Prostate gland (tissue), 2 donors: ENCODE measurements around the gene PTTG1.

ENCODE experiments used
- POLR2A ChIP-seq: fragments of 450-650 bp; IDR thresholded peaks from one replicate; pipeline ENCODE4 v1.6.1; 2016; ENCODE audit warnings: antibody characterized with exemption, mild to moderate bottlenecking
- POLR2AphosphoS5 ChIP-seq: sonication (generic); formaldehyde crosslinking; IDR thresholded peaks from one replicate; pipeline ENCODE4 v1.6.1; 2017; ENCODE audit warnings: antibody characterized with exemption
- TF ChIP-seq, protein P1 (sequence below), 4 experiments: fragments of 200-600 bp in 2 of 4; fragments of 450-650 bp in 2 of 4; sonication (generic) in 2 of 4; IDR thresholded peaks; 1 replicate in 3 of 4; 2 replicates in 1 of 4; pipeline ENCODE4 v1.5.1; 2016 to 2019; ENCODE audit warnings: antibody characterized with exemption in 4 of 4, mild to moderate bottlenecking in 2 of 4, moderate library complexity in 2 of 4

DNA sequence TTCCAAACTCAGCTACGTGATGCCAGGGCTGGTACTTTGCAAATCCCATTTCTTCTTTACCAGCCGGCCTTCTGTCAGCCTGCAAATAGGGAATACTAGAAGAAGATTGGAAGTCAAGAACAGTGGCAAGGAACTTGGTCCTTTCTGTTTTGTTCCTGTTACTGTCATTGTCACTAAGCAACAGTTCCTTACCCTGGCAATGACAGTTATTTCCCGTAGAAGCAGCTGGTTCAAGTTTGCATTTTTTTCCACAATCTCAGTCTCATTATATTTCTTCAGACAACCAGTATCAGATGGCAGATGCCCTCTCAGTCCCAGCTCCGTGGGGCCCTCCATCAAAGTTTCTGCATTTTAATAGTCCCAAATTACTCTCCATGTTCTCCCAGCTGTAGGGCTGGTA lies 42.1 kb upstream of the PTTG1 start:
- TF ChIP-seq, protein P1, sequence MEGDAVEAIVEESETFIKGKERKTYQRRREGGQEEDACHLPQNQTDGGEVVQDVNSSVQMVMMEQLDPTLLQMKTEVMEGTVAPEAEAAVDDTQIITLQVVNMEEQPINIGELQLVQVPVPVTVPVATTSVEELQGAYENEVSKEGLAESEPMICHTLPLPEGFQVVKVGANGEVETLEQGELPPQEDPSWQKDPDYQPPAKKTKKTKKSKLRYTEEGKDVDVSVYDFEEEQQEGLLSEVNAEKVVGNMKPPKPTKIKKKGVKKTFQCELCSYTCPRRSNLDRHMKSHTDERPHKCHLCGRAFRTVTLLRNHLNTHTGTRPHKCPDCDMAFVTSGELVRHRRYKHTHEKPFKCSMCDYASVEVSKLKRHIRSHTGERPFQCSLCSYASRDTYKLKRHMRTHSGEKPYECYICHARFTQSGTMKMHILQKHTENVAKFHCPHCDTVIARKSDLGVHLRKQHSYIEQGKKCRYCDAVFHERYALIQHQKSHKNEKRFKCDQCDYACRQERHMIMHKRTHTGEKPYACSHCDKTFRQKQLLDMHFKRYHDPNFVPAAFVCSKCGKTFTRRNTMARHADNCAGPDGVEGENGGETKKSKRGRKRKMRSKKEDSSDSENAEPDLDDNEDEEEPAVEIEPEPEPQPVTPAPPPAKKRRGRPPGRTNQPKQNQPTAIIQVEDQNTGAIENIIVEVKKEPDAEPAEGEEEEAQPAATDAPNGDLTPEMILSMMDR (IDR thresholded peaks at IDR 0.05): no peak
- TF ChIP-seq POLR2A (no peak), POLR2AphosphoS5 (no peak)
